Lung (tissue), 12 donors: Measurements from ENCODE around the gene ABCF3. TPM values are rescaled to one million over a fixed set of nuclear protein-coding genes. Genes with fewer than 3 reads are reported as not detected.

Source experiments
- ATAC-seq: fragments of 200-7000 bp; cut with Tn5 transposase; one replicate; pipeline ENCODE4 v1.9.1; 2020; ENCODE audit warnings: moderate number of reproducible peaks; ENCODE audit not compliant: insufficient read depth, low FRiP score
- DNase-seq, 3 donors: peaks; one replicate each; pipeline ENCODE4 v3.0.0-alpha.2; 2013 to 2017
- H3K27ac ChIP-seq, 2 donors: one replicate each; pipeline ENCODE4 v1.5.1; 2013; ENCODE audit warnings: mild to moderate bottlenecking in 2 of 2, moderate library complexity in 2 of 2, control low read depth in 1 of 2, inconsistent platforms in 1 of 2, low read depth in 1 of 2, low read length in 1 of 2
- H3K27me3 ChIP-seq, 3 donors: one replicate each; pipeline ENCODE4 v1.5.1; 2013; ENCODE audit warnings: low read length in 2 of 3; ENCODE audit not compliant: control insufficient read depth in 3 of 3, insufficient read depth in 3 of 3
- H3K36me3 ChIP-seq, 4 donors: one replicate each; pipeline ENCODE4 v1.5.1; 2013; ENCODE audit warnings: low read length in 4 of 4, mild to moderate bottlenecking in 1 of 4, moderate library complexity in 1 of 4; ENCODE audit not compliant: control insufficient read depth in 4 of 4, insufficient read depth in 4 of 4
- H3K4me1 ChIP-seq, 5 donors: one replicate each; pipeline ENCODE4 v1.5.1; 2013; ENCODE audit warnings: low read length in 5 of 5, mild to moderate bottlenecking in 2 of 5, moderate library complexity in 1 of 5; ENCODE audit not compliant: control insufficient read depth in 5 of 5, insufficient read depth in 5 of 5
- H3K4me3 ChIP-seq: one replicate; pipeline ENCODE4 v1.5.1; 2013; ENCODE audit warnings: mild to moderate bottlenecking, control low read depth, moderate library complexity
- H3K9ac ChIP-seq, 2 donors: one replicate each; pipeline ENCODE4 v1.5.1; 2013; ENCODE audit warnings: low read length in 2 of 2, control low read depth in 1 of 2; ENCODE audit not compliant: insufficient read depth in 1 of 2
- H3K9me3 ChIP-seq, 4 donors: one replicate each; pipeline ENCODE4 v1.5.1; 2013; ENCODE audit warnings: low read length in 3 of 4, mild to moderate bottlenecking in 1 of 4, moderate library complexity in 1 of 4; ENCODE audit not compliant: control insufficient read depth in 4 of 4, insufficient read depth in 3 of 4
- WGBS, 2 donors: extraction: QIAGEN DNeasy Blood & Tissue Kit; methylation state at CpG; one replicate each; pipeline ENCODE4 v1.1.7; 2013; 5-methylcytosine and 5-hydroxymethylcytosine counted together
- polyA plus RNA-seq, 2 donors: library from polyadenylated mRNA; stranded (reverse); fragments of 200-250 nt; gene quantifications; one replicate each; pipeline ENCODE4 v1.2.1, GENCODE V29; 2013
- total RNA-seq, 2 donors: library from RNA; depleted of rRNA in 1 of 2; stranded (reverse); fragments of >200 nt in 1 of 2; gene quantifications; one replicate each; pipeline ENCODE4 v1.2.1, GENCODE V29; 2014 to 2021
- TF ChIP-seq, protein P1 (sequence below): IDR thresholded peaks from 2 replicates; pipeline ENCODE4 v1.5.1; 2012; ENCODE audit warnings: mild to moderate bottlenecking; ENCODE audit errors: control extremely low read depth, extremely low read depth
- donor health status: control.
- donor health status: control.
- donor health status: Bipolar disorder and iron deficiency.
- donor health status: healthy.
- donor health status: DM: yes; HTN: yes; CAD: no.

Gene ABCF3
- total and polyA plus RNA-seq, 4 donors, result 44.7 to 81.8 (median 49.5) TPM

DNA sequence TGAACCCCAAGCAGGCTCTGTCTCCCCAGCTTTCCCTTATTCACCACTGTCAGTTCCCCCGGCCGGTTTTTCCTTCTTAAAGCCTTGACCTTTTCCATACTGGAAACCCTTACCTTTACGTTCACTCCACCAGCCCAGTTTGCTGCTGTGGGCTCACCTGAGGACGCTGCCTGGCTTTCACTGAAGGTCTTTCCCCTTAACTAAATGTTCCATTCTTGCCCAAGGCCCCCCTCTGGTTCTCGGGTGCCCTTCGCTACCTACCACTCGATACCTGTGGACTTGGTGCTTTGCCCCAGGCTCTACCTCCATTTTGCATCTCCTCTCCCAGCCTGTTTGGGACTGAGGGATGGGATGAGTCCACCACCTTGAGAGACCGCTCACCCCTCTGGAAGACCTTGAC is 10.5 kb upstream of the ABCF3 start:
- H3K9ac ChIP-seq, result peak overlapping the region; percentile 75 to 82
- H3K36me3 ChIP-seq, result peaks cover 10 to 55% (median 48%) of the 10 kb centered on the region in 4 donors
- H3K27me3 ChIP-seq, result no peaks in the 10 kb centered on the region
- no peaks in the 10 kb centered on the region for H3K9me3 ChIP-seq
- H3K4me1 ChIP-seq, result peaks cover 0 to 30% (median 14%) of the 10 kb centered on the region in 5 donors
- peak overlapping the region; percentile 98 for H3K4me3 ChIP-seq
- H3K27ac ChIP-seq, result peak overlapping the region; percentile 94 to 95
- TF ChIP-seq, protein P1, sequence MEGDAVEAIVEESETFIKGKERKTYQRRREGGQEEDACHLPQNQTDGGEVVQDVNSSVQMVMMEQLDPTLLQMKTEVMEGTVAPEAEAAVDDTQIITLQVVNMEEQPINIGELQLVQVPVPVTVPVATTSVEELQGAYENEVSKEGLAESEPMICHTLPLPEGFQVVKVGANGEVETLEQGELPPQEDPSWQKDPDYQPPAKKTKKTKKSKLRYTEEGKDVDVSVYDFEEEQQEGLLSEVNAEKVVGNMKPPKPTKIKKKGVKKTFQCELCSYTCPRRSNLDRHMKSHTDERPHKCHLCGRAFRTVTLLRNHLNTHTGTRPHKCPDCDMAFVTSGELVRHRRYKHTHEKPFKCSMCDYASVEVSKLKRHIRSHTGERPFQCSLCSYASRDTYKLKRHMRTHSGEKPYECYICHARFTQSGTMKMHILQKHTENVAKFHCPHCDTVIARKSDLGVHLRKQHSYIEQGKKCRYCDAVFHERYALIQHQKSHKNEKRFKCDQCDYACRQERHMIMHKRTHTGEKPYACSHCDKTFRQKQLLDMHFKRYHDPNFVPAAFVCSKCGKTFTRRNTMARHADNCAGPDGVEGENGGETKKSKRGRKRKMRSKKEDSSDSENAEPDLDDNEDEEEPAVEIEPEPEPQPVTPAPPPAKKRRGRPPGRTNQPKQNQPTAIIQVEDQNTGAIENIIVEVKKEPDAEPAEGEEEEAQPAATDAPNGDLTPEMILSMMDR, result no peak
- WGBS, 2 donors, result 26 to 32% methylated on average over 8 of the region's 8 CpGs
- DNase-seq (no peak), ATAC-seq (no peak)

DNA sequence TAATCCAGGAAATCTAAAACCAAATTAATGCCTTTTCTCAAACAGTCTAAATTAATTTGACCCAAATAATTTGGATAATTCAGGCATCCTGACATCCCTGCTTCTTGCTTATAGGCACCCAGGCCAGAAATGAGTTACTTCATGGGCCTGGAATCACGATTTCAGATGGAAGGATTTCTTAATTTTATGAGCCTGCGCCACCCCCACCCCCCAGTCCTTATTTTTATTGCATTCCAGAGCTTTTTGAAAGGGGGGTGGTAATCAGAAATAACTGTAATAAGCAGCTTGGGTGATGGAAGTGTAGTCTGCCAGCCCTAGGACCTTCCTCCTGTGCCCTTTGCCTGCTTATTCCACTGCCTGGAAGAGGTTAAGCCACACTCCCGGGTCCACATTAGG is 10.0 kb upstream of the ABCF3 start:
- DNase-seq (peak in 1 of 3 donors; percentile 17), ATAC-seq (no peak)
- no peaks in the 10 kb centered on the region for H3K9me3 ChIP-seq
- no peaks in the 10 kb centered on the region for H3K27me3 ChIP-seq
- 32 to 46% methylated on average over 3 of the region's 3 CpGs for WGBS, 2 donors
- peak overlapping the region; percentile 75 to 83 for H3K27ac ChIP-seq
- TF ChIP-seq, protein P1, result no peak
- H3K9ac ChIP-seq, result peak overlapping the region in 1 of 2 donors; percentile 82
- peak overlapping the region; percentile 38 for H3K4me3 ChIP-seq
- H3K4me1 ChIP-seq, result peaks cover 0 to 30% (median 14%) of the 10 kb centered on the region in 5 donors
- peaks cover 10 to 56% (median 48%) of the 10 kb centered on the region in 4 donors for H3K36me3 ChIP-seq

DNA sequence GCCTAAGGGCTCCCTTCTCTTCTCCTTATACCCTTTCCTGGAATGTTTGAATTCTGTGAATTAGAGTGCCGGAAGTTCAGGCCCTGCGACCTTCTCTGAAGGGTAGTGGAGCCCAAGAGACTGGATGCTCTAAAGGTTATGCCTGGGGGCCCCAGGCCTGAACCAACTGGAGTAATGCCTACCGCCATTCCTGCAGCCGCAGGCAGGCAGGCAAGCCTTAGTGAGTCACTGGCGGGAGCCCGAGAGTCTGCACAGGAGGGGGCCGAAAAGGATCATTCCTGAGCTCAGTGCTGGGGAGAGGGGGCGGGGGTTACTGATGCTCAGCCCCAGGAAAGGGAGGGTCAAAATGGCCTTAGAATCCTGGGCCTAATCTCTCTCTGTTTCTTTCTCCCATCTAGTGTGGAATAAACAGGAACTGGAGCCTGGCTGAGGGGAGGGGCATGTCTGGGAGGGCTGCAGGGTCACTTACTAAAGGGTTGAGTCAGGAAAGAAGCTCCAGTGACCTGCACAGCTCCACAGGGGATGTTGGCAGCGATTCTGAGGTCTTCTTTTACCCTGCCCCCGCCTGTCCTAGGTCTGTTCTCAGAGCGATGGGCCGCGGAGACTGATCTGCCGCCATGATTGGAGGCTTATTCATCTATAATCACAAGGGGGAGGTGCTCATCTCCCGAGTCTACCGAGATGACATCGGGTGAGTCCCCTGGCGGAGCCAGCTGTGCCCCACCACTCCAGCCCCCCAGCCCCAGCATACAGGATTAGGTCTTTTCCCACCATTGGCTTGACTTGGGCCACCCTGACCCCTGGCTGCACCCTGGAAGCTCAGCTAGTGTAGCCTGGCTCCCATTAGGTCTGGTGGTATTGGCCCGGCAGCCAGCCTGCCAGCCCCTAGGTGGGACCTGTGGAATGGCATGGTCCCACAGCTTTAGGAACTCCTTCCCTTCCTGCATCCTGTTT is 9.3 kb upstream of the ABCF3 start:
- DNase-seq, result peak; percentile 69 to 85 (median 79)
- WGBS, 2 donors, result 39 to 49% methylated on average over 19 of the region's 19 CpGs
- Histone ChIP-seq H3K9me3 (no peaks in the 10 kb centered on the region), H3K4me3 (peak overlapping the region; percentile 38), H3K27me3 (no peaks in the 10 kb centered on the region), H3K36me3 (peaks cover 11 to 57% (median 50%) of the 10 kb centered on the region in 4 donors), H3K9ac (peak overlapping the region; percentile 16 to 82), H3K4me1 (peaks cover 0 to 30% (median 14%) of the 10 kb centered on the region in 5 donors), H3K27ac (peak overlapping the region; percentile 75 to 83)
- TF ChIP-seq, protein P1, result no peak
- ATAC-seq, result peak; percentile 38
